Nasal cavity respiratory epithelium epithelial cell of viscerocranial mucosa (primary cell): Measurements from ENCODE around the gene SLC25A11. TPM values are rescaled to one million over a fixed set of nuclear protein-coding genes. Genes with fewer than 3 reads are reported as not detected.

ENCODE experiments used
- total RNA-seq: library from RNA; depleted of rRNA; stranded (reverse); fragments of >200 nt; gene quantifications from 2 replicates; pipeline ENCODE4 v1.2.3, GENCODE V29; 2014

Gene SLC25A11
- total RNA-seq, result 49.2 and 54.0 TPM in 2 replicates

GRCh38 chr17:4939796-4940554 lies at the start of gene SLC25A11, which contains the start of gene RNF167:
SLC25A11 (minus strand) TSS chr17:4940046; CDS start chr17:4939910, 136 bp downstream.
RNF167 (plus strand) TSS chr17:4940268; CDS start chr17:4940910, 642 bp downstream.

GRCh38 chr17:4986951-4987766 lies 47.3 kb upstream of the SLC25A11 start, which contains the start of gene CAMTA2:
CAMTA2 (minus strand) TSS chr17:4987675; CDS start chr17:4986222, 1,453 bp downstream.

GRCh38 chr17:4967539-4968485 lies 28.0 kb upstream of the SLC25A11 start, which contains the start of gene SPAG7:
SPAG7 (minus strand) TSS chr17:4967817; CDS start chr17:4967804, 13 bp downstream.

GRCh38 chr17:4950746-4951204 lies 10.9 kb upstream of the SLC25A11 start, which contains the start of gene ENO3:
ENO3 (plus strand) TSS chr17:4951119; CDS start chr17:4951830, 711 bp downstream.

GRCh38 chr17:4948166-4948930 lies 8.5 kb upstream of the SLC25A11 start, which contains the start of gene PFN1:
PFN1 (minus strand) TSS chr17:4948530; CDS start chr17:4948394, 136 bp downstream.

GRCh38 chr17:4931963-4932362 lies 7.9 kb downstream of the SLC25A11 start, which contains the start of gene GP1BA:
GP1BA (plus strand) TSS chr17:4932277; CDS start chr17:4932605, 328 bp downstream.

GRCh38 chr17:4903051-4903818 lies 36.6 kb downstream of the SLC25A11 start, which contains the start of gene CHRNE:
CHRNE (minus strand) TSS chr17:4903098; CDS start chr17:4903063, 35 bp downstream.

GRCh38 chr17:4899341-4900230 lies 40.3 kb downstream of the SLC25A11 start, which contains the start of gene C17orf107:
C17orf107 (plus strand) TSS chr17:4899536; CDS start chr17:4899763, 227 bp downstream.

Other genes with a start within 250 kb of the SLC25A11 start
- 22.6 and 41.9 TPM in 2 replicates for gene PELP1, start 235.9 kb downstream of the SLC25A11 start, total RNA-seq
- 5.8 and 5.9 TPM in 2 replicates for gene ARRB2, start 229.4 kb downstream of the SLC25A11 start, total RNA-seq
- 8.0 and 10.3 TPM in 2 replicates for gene MED11, start 208.6 kb downstream of the SLC25A11 start, total RNA-seq
- 0.34 and 1.2 TPM in 2 replicates for gene ZMYND15, start 200.2 kb downstream of the SLC25A11 start, total RNA-seq
- gene CXCL16, start 200.1 kb downstream of the SLC25A11 start, total RNA-seq, result 23.2 and 37.5 TPM in 2 replicates
- gene TM4SF5, start 168.2 kb downstream of the SLC25A11 start, total RNA-seq, result not detected in 2 replicates
- gene VMO1, start 153.7 kb downstream of the SLC25A11 start, total RNA-seq, result 0.68 and 1.00 TPM in 2 replicates
- gene GLTPD2, start 151.1 kb downstream of the SLC25A11 start, total RNA-seq, result not detected in 2 replicates
- 83.6 and 122 TPM in 2 replicates for gene PSMB6, start 143.9 kb downstream of the SLC25A11 start, total RNA-seq
- gene PLD2, start 132.9 kb downstream of the SLC25A11 start, total RNA-seq, result 29.0 and 38.2 TPM in 2 replicates
- 76.9 and 223 TPM in 2 replicates for gene MINK1, start 106.7 kb downstream of the SLC25A11 start, total RNA-seq
- 3.1 and 4.4 TPM in 2 replicates for gene C17orf107, start 40.5 kb downstream of the SLC25A11 start, total RNA-seq
- 0.21 TPM in 1 of 2 replicates, not detected in the other for gene CHRNE, start 36.9 kb downstream of the SLC25A11 start, total RNA-seq
- gene GP1BA, start 7.8 kb downstream of the SLC25A11 start, total RNA-seq, result not detected in 2 replicates
- 23.9 and 35.8 TPM in 2 replicates for gene RNF167, start 222 bp upstream of the SLC25A11 start, total RNA-seq
- gene PFN1, start 8.5 kb upstream of the SLC25A11 start, total RNA-seq, result 416 and 612 TPM in 2 replicates
- gene ENO3, start 11.1 kb upstream of the SLC25A11 start, total RNA-seq, result 1.4 and 1.9 TPM in 2 replicates
- gene SPAG7, start 27.8 kb upstream of the SLC25A11 start, total RNA-seq, result 42.6 and 48.9 TPM in 2 replicates
- 7.9 and 15.8 TPM in 2 replicates for gene CAMTA2, start 47.6 kb upstream of the SLC25A11 start, total RNA-seq
- gene INCA1, start 57.5 kb upstream of the SLC25A11 start, total RNA-seq, result under 0.01 and 0.21 TPM in 2 replicates
- 102 and 188 TPM in 2 replicates for gene KIF1C, start 57.9 kb upstream of the SLC25A11 start, total RNA-seq
- 0.50 and 0.68 TPM in 2 replicates for gene SLC52A1, start 95.4 kb upstream of the SLC25A11 start, total RNA-seq
- 1.0 and 1.6 TPM in 2 replicates for gene ZFP3, start 138.4 kb upstream of the SLC25A11 start, total RNA-seq
- gene ZNF232, start 171.8 kb upstream of the SLC25A11 start, total RNA-seq, result 7.5 and 13.3 TPM in 2 replicates
- gene USP6, start 176.0 kb upstream of the SLC25A11 start, total RNA-seq, result not detected in 2 replicates